Spleen (tissue), 11 donors: ENCODE data around the gene ROR1. TPM values are rescaled to one million over a fixed set of nuclear protein-coding genes. Genes with fewer than 3 reads are reported as not detected.

Experiments used
- DNase-seq: peaks from one replicate; pipeline ENCODE4 v3.0.0-alpha.2; 2020
- H3K27ac ChIP-seq, 8 donors: fragments of 200-600 bp; sonication (generic) in 7 of 8; 1 replicate in 4 of 8; 2 replicates in 4 of 8; pipeline versions ENCODE4 v1.5.0 to v1.8.0; 2016 to 2021; ENCODE audit warnings: inconsistent platforms in 4 of 8, mild to moderate bottlenecking in 4 of 8, moderate library complexity in 1 of 8
- H3K27me3 ChIP-seq, 7 donors: fragments of 200-600 bp; sonication (generic) in 6 of 7; replicated peaks in 1 of 7; 1 replicate in 4 of 7; 2 replicates in 3 of 7; pipeline versions ENCODE4 v1.5.0 to v1.8.0; 2016 to 2021; ENCODE audit warnings: inconsistent platforms in 3 of 7, mild to moderate bottlenecking in 1 of 7
- H3K36me3 ChIP-seq, 6 donors: fragments of 200-600 bp; sonication (generic) in 5 of 6; 1 replicate in 4 of 6; 2 replicates in 2 of 6; pipeline versions ENCODE4 v1.5.0 to v1.8.0; 2016 to 2021; ENCODE audit warnings: inconsistent platforms in 2 of 6
- H3K4me1 ChIP-seq, 6 donors: fragments of 200-600 bp; sonication (generic) in 5 of 6; 1 replicate in 3 of 6; 2 replicates in 3 of 6; pipeline versions ENCODE4 v1.5.0 to v1.8.0; 2016 to 2021; ENCODE audit warnings: inconsistent platforms in 3 of 6
- H3K4me3 ChIP-seq, 8 donors: fragments of 200-600 bp; sonication (generic) in 7 of 8; 1 replicate in 4 of 8; 2 replicates in 4 of 8; pipeline versions ENCODE4 v1.5.0 to v1.8.0; 2016 to 2021; ENCODE audit warnings: inconsistent platforms in 4 of 8, mild to moderate bottlenecking in 4 of 8, moderate library complexity in 2 of 8
- H3K9me3 ChIP-seq, 8 donors: fragments of 200-600 bp; sonication (generic) in 7 of 8; 1 replicate in 4 of 8; 2 replicates in 4 of 8; pipeline versions ENCODE4 v1.5.0 to v1.8.0; 2016 to 2021; ENCODE audit warnings: inconsistent platforms in 4 of 8
- CTCF ChIP-seq, 11 experiments: fragments of 200-600 bp in 7 of 11; fragments of 450-650 bp in 4 of 11; sonication (generic) in 4 of 11; IDR thresholded peaks in 8 of 11; conservative IDR thresholded peaks in 3 of 11; 1 replicate in 7 of 11; 2 replicates in 4 of 11; pipeline versions ENCODE4 v1.4.0 to v1.8.0; 2016 to 2021; ENCODE audit warnings: antibody characterized with exemption in 11 of 11, inconsistent platforms in 4 of 11, mild to moderate bottlenecking in 1 of 11
- POLR2A ChIP-seq, 3 donors: fragments of 450-650 bp; IDR thresholded peaks; one replicate each; pipeline ENCODE4 v1.5.1; 2017; ENCODE audit warnings: antibody characterized with exemption in 3 of 3, mild to moderate bottlenecking in 1 of 3
- POLR2AphosphoS5 ChIP-seq, 3 donors: sonication (generic); formaldehyde crosslinking; IDR thresholded peaks; one replicate each; pipeline ENCODE4 v1.5.1; 2017; ENCODE audit warnings: antibody characterized with exemption in 3 of 3
- WGBS, 5 donors: extraction: QIAGEN DNeasy Blood & Tissue Kit in 3 of 5; methylation state at CpG; one replicate each; pipeline versions ENCODE4 v1.1.5 to v1.1.7; 2013 to 2018; 5-methylcytosine and 5-hydroxymethylcytosine counted together
- intact Hi-C: fragments of 100-400 bp; cut with DNase I; formaldehyde crosslinking; loops from one replicate; pipeline ENCODE4 v1.15.0; 2023; ENCODE audit warnings: low total_unique reads
- polyA plus RNA-seq, 3 donors: library from polyadenylated mRNA; stranded (reverse); fragments of 200-250 nt; gene quantifications; one replicate each; pipeline ENCODE4 v1.2.1, GENCODE V29; 2013
- total RNA-seq, 7 donors: library from RNA; depleted of rRNA in 3 of 7; stranded (reverse); fragments of >200 nt in 3 of 7; fragmentation: NEBNext Ultra II Directional in 4 of 7; extraction: Animal tissue kit (Norgen Biotek cat#: 25700) in 4 of 7; gene quantifications; one replicate each; pipeline versions ENCODE4 v1.1.0 to v1.2.1, GENCODE V29; 2016 to 2021
- donor health status: healthy with polysubstance abuse.
- donor health status: DM: no; HTN: no; CAD: no; lungs with moderate emphysema.
- donor health status: DM: no; HTN: no; CAD: no.
- donor health status: Bipolar disorder and iron deficiency.
- donor health status: healthy.
- donor health status: DM: no; HTN: no; CAD: no.
- donor health status: DM: yes; HTN: yes; CAD: no.

ROR1 gene
- total and polyA plus RNA-seq, 10 donors = 0.43 to 12.3 (median 6.4) TPM

GRCh38 chr1:63911049-63911448 lies 137.2 kb downstream of the ROR1 start:
- Histone ChIP-seq H3K36me3 (no peaks in the 10 kb centered on the region), H3K27me3 (no peaks in the 10 kb centered on the region), H3K4me3 (no peak overlapping the region), H3K27ac (no peak overlapping the region), H3K4me1 (no peaks in the 10 kb centered on the region), H3K9me3 (no peaks in the 10 kb centered on the region)
- DNase-seq = no peak
- WGBS, 5 donors = 74 to 90% (median 80%) methylated on average over 4 of the region's 4 CpGs
- no peak for TF ChIP-seq CTCF (IDR thresholded peaks at IDR 0.05 in 8 of 11, conservative IDR thresholded peaks at IDR 0.05 in 3 of 11)
- no peak for TF ChIP-seq POLR2A (IDR thresholded peaks at IDR 0.05)
- no peak for TF ChIP-seq POLR2AphosphoS5 (IDR thresholded peaks at IDR 0.05)
- intact Hi-C loops = loop anchor here (10.0 kb wide), 2 partner anchors 136 to 216 kb away; partner anchors contain the start of gene ROR1

GRCh38 chr1:63912643-63913042 lies 138.8 kb downstream of the ROR1 start:
- Histone ChIP-seq H3K27ac (no peak overlapping the region), H3K4me1 (no peaks in the 10 kb centered on the region), H3K4me3 (no peak overlapping the region), H3K9me3 (no peaks in the 10 kb centered on the region), H3K36me3 (no peaks in the 10 kb centered on the region), H3K27me3 (no peaks in the 10 kb centered on the region)
- TF ChIP-seq CTCF (IDR thresholded peaks at IDR 0.05 in 8 of 11, conservative IDR thresholded peaks at IDR 0.05 in 3 of 11) (no peak), POLR2A (IDR thresholded peaks at IDR 0.05) (no peak), POLR2AphosphoS5 (IDR thresholded peaks at IDR 0.05) (no peak)
- DNase-seq = no peak
- WGBS, 5 donors = 75 to 86% (median 76%) methylated on average over 5 of the region's 5 CpGs
- intact Hi-C loops = loop anchor here (10.0 kb wide), 2 partner anchors 138 to 218 kb away; partner anchors contain the start of gene ROR1

DNA sequence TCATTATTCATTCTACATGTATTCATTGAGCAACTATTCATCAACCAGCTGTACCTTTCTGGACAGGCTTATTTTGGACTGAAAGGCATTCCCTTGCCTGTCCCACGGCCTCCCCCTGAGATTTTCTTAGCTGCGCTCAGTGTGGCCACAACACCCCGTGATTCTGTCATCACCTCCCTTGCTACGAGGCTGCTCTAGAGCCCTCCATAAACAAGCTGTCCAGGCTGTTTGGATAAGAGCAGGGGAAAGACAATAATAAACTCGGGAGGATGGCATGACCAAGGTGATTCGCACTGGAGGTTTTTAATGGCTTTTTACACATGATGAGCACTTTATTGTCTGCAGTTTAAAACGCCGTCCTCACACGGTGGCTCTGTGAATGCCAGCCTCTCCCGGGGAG lies 139.7 kb downstream of the ROR1 start:
- no peak for DNase-seq
- Histone ChIP-seq H3K9me3 (no peaks in the 10 kb centered on the region), H3K36me3 (no peaks in the 10 kb centered on the region), H3K27me3 (no peaks in the 10 kb centered on the region), H3K4me3 (no peak overlapping the region), H3K4me1 (peaks cover 0 to 3% (median 0%) of the 10 kb centered on the region in 6 donors), H3K27ac (no peak overlapping the region)
- 83 to 92% (median 90%) methylated on average over 10 of the region's 10 CpGs for WGBS, 5 donors
- intact Hi-C loops = loop anchor here (10.0 kb wide), 2 partner anchors 139 to 219 kb away; partner anchors contain the start of gene ROR1
- TF ChIP-seq POLR2A (IDR thresholded peaks at IDR 0.05) (no peak), CTCF (IDR thresholded peaks at IDR 0.05 in 8 of 11, conservative IDR thresholded peaks at IDR 0.05 in 3 of 11) (no peak), POLR2AphosphoS5 (IDR thresholded peaks at IDR 0.05) (no peak)

GRCh38 chr1:63914241-63914640 lies 140.4 kb downstream of the ROR1 start:
- Histone ChIP-seq H3K27ac (no peak overlapping the region), H3K4me3 (no peak overlapping the region), H3K4me1 (peaks cover 0 to 4% (median 0%) of the 10 kb centered on the region in 6 donors), H3K36me3 (no peaks in the 10 kb centered on the region), H3K27me3 (no peaks in the 10 kb centered on the region), H3K9me3 (no peaks in the 10 kb centered on the region)
- WGBS, 5 donors = 73 to 83% (median 76%) methylated on average over 5 of the region's 5 CpGs
- no peak for DNase-seq
- intact Hi-C loops = loop anchor here (10.0 kb wide), 2 partner anchors 139 to 219 kb away; partner anchors contain the start of gene ROR1
- TF ChIP-seq POLR2AphosphoS5 (IDR thresholded peaks at IDR 0.05) (no peak), CTCF (IDR thresholded peaks at IDR 0.05 in 8 of 11, conservative IDR thresholded peaks at IDR 0.05 in 3 of 11) (no peak), POLR2A (IDR thresholded peaks at IDR 0.05) (no peak)
